Endothelial cell of umbilical vein (primary cell): Measurements from ENCODE around the gene HPF1. TPM values are rescaled to one million over a fixed set of nuclear protein-coding genes. Genes with fewer than 3 reads are reported as not detected.

Experiments
- BruUV-seq: library from RNA; stranded (reverse); fragments of 400-500 nt; replicated peaks from 2 replicates; lab custom pipeline; 2021; lab: Mats Ljungman, UMichigan
- CTCF ChIA-PET: fragments of 300-600, 350-600 bp; sonication (Branson Sonifier 250); formaldehyde crosslinking; loops from one replicate; lab custom pipeline; 2021; ENCODE audit warnings: antibody characterized with exemption, inconsistent platforms; lab: Charles Lee
- POLR2A ChIA-PET: fragments of 300-600, 350-600 bp; sonication (Branson Sonifier 250); formaldehyde crosslinking; loops from one replicate; lab custom pipeline; 2021; ENCODE audit warnings: antibody characterized with exemption, inconsistent platforms; lab: Charles Lee
- DNase-seq: peaks from one replicate; pipeline ENCODE4 v3.0.0-alpha.2; 2011; ENCODE audit warnings: low read depth, low spot score
- FAIRE-seq: peaks from 2 replicates; lab custom pipeline; 2011; peaks lifted over from hg19 to GRCh38; lab: Jason Lieb, UNC
- H2AFZ ChIP-seq: 2 replicates; pipeline ENCODE4 v1.6.0; 2012; ENCODE audit warnings: low read depth, low read length, control low read depth, inconsistent platforms
- H3K27ac ChIP-seq: 2 replicates; pipeline ENCODE4 v1.5.1; 2011; ENCODE audit warnings: low read depth, mild to moderate bottlenecking, control low read depth, low read length, moderate library complexity; ENCODE audit not compliant: insufficient read depth
- H3K27me3 ChIP-seq, 2 experiments: 2 replicates each; pipeline versions ENCODE4 v1.6.0 to v1.6.1; 2011; ENCODE audit warnings: low read length in 2 of 2, mixed read lengths in 1 of 2; ENCODE audit not compliant: control insufficient read depth in 2 of 2, insufficient read depth in 2 of 2
- H3K36me3 ChIP-seq, 2 experiments: 2 replicates in 1 of 2; 3 replicates in 1 of 2; pipeline ENCODE4 v1.5.1; 2011; ENCODE audit warnings: low read length in 2 of 2, mild to moderate bottlenecking in 1 of 2, moderate library complexity in 1 of 2; ENCODE audit not compliant: control insufficient read depth in 2 of 2, insufficient read depth in 2 of 2; ENCODE audit errors: extremely low read depth in 1 of 2
- H3K4me1 ChIP-seq: 3 replicates; pipeline ENCODE4 v1.5.1; 2011; ENCODE audit warnings: mild to moderate bottlenecking, low read length; ENCODE audit not compliant: control insufficient read depth, insufficient read depth; ENCODE audit errors: extremely low read depth
- H3K4me2 ChIP-seq: 2 replicates; pipeline ENCODE4 v1.6.1; 2011; ENCODE audit warnings: low read length, control low read depth, mixed read lengths; ENCODE audit not compliant: insufficient read depth
- H3K4me3 ChIP-seq, 3 experiments: fragments of 200-600 bp in 1 of 3; sonication (generic), shearing (Covaris generic) in 1 of 3; replicated peaks in 1 of 3; 2 replicates each; pipeline ENCODE4 v1.5.1; 2011 to 2016; ENCODE audit warnings: control low read depth in 3 of 3, low read length in 3 of 3, mild to moderate bottlenecking in 2 of 3, inconsistent platforms in 1 of 3, low read depth in 1 of 3, moderate library complexity in 1 of 3; ENCODE audit not compliant: insufficient read depth in 1 of 3
- H3K79me2 ChIP-seq: 2 replicates; pipeline ENCODE4 v1.6.0; 2012; ENCODE audit warnings: low read length, inconsistent platforms; ENCODE audit not compliant: control insufficient read depth, insufficient read depth
- H3K9ac ChIP-seq: replicated peaks from 2 replicates; pipeline ENCODE3; 2011; ENCODE audit warnings: low read length, control low read depth; ENCODE audit not compliant: insufficient read depth; ENCODE audit errors: extremely low read depth
- H3K9me1 ChIP-seq: replicated peaks from 3 replicates; pipeline ENCODE4 v1.6.0; 2011; ENCODE audit warnings: mild to moderate bottlenecking, low read length; ENCODE audit not compliant: control insufficient read depth, insufficient read depth; ENCODE audit errors: extremely low read depth
- H3K9me3 ChIP-seq: replicated peaks from 2 replicates; pipeline ENCODE4 v1.5.1; 2012; ENCODE audit warnings: low read length, inconsistent platforms; ENCODE audit not compliant: control insufficient read depth, insufficient read depth
- H4K20me1 ChIP-seq: replicated peaks from 2 replicates; pipeline ENCODE3; 2011; ENCODE audit warnings: mild to moderate bottlenecking, low read length; ENCODE audit not compliant: control insufficient read depth, insufficient read depth; ENCODE audit errors: extremely low read depth
- EZH2 ChIP-seq: IDR thresholded peaks from 2 replicates; pipeline ENCODE4 v1.6.1; 2012; ENCODE audit warnings: borderline replicate concordance, low read depth, mild to moderate bottlenecking, moderate library complexity, low read length, inconsistent platforms; ENCODE audit not compliant: severe bottlenecking
- FOS ChIP-seq: IDR thresholded peaks from 2 replicates; pipeline ENCODE4 v1.6.1; 2011; ENCODE audit warnings: mild to moderate bottlenecking, low read length, moderate library complexity, borderline replicate concordance; ENCODE audit not compliant: insufficient read depth
- GATA2 ChIP-seq: IDR thresholded peaks from 2 replicates; pipeline ENCODE4 v1.7.0; 2011; ENCODE audit warnings: low read depth, mild to moderate bottlenecking, moderate library complexity, mixed read lengths, low read length; ENCODE audit not compliant: insufficient read length, insufficient read depth
- JUN ChIP-seq: IDR thresholded peaks from 2 replicates; pipeline ENCODE4 v1.6.1; 2011; ENCODE audit warnings: borderline replicate concordance, low read depth; ENCODE audit not compliant: insufficient read length, insufficient read depth
- MYC ChIP-seq: IDR thresholded peaks from one replicate; pipeline ENCODE4 v1.6.1; 2011; ENCODE audit warnings: mild to moderate bottlenecking, low read depth, low read length
- POLR2A ChIP-seq: IDR thresholded peaks from 2 replicates; pipeline ENCODE4 v1.6.1; 2012; ENCODE audit warnings: low read depth, mild to moderate bottlenecking, control low read depth, low read length
- POLR2AphosphoS5 ChIP-seq: IDR thresholded peaks from 2 replicates; pipeline ENCODE4 v1.6.1; 2012; ENCODE audit warnings: low read depth, mild to moderate bottlenecking, control low read depth, low read length, moderate library complexity; ENCODE audit not compliant: insufficient read depth
- dilution Hi-C: fragments of 300-500 bp; cut with MboI; formaldehyde crosslinking; loops from one replicate; pipeline ENCODE4 v1.15.0; 2019; ENCODE audit warnings: low sequenced_read_pairs; ENCODE audit not compliant: extremely low pct_ligation_motif_present
- intact Hi-C: fragments of 100-400 bp; cut with micrococcal nuclease; formaldehyde crosslinking; loops from one replicate; pipeline ENCODE4 v1.10.0; 2022
- polyA plus RNA-seq, 4 experiments: library from polyadenylated mRNA; depleted of rRNA in 3 of 4; stranded (reverse) in 3 of 4; unstranded in 1 of 4; fragments of >200 nt; gene quantifications; 2 replicates each; pipeline versions ENCODE4 v1.2.1 to v1.2.3, GENCODE V29; 2011 to 2012; ENCODE audit warnings: missing spikeins in 1 of 4
- total RNA-seq: library from RNA; stranded (reverse); gene quantifications from 2 replicates; pipeline ENCODE4 v1.2.3, GENCODE V29; 2021
- TF ChIP-seq, protein P1 (sequence below): IDR thresholded peaks from 2 replicates; pipeline ENCODE4 v1.6.1; 2011; ENCODE audit not compliant: insufficient read depth, insufficient read length
- TF ChIP-seq, protein P2 (sequence below), 2 donors: IDR thresholded peaks; 1 replicate in 1 of 2; 2 replicates in 1 of 2; pipeline ENCODE4 v1.5.1; 2011; ENCODE audit warnings: low read length in 2 of 2, mild to moderate bottlenecking in 2 of 2, moderate library complexity in 2 of 2, control low read depth in 1 of 2, inconsistent platforms in 1 of 2, low read depth in 1 of 2; ENCODE audit not compliant: insufficient read depth in 1 of 2; ENCODE audit errors: extremely low read depth in 1 of 2

HPF1 gene
- total and polyA plus RNA-seq, 2 donors (not counting 3 experiments of a cell fraction or from before 2014, with no cell fraction given): 16.1 to 30.3 TPM

DNA sequence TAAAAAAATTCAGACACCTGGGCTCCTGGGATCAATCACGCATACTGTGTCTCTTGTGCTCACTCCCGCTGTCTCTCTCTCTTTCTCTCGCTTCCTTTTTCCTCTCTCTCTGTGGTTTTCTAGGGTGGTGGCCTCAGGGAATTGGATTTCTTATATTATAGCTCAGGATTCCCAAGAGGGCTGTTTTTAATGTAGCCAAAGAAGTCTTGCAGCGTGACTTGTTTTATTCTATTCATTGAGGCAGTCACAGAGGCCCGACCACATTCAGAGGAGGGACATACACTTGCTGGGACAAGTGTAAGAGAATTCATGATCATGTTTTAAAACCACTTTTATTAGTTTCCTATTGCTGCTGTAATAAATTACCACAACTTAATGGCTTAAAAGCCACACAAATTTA lies 59.4 kb downstream of the HPF1 start:
- Histone ChIP-seq H3K4me1 (no peaks in the 10 kb centered on the region), H3K4me2 (no peak overlapping the region), H3K4me3 (no peak overlapping the region), H4K20me1 (no peaks in the 10 kb centered on the region), H3K79me2 (no peaks in the 10 kb centered on the region), H3K9me1 (no peaks in the 10 kb centered on the region), H3K27ac (no peak overlapping the region), H3K9ac (no peak overlapping the region), H3K9me3 (no peaks in the 10 kb centered on the region), H3K36me3 (peaks cover 6 to 10% of the 10 kb centered on the region in 2 experiments), H3K27me3 (no peaks in the 10 kb centered on the region), H2AFZ (no peak overlapping the region)
- TF ChIP-seq, protein P1, sequence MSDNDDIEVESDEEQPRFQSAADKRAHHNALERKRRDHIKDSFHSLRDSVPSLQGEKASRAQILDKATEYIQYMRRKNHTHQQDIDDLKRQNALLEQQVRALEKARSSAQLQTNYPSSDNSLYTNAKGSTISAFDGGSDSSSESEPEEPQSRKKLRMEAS: no peak
- TF ChIP-seq POLR2A (no peak), FOS (no peak), JUN (no peak), MYC (no peak), POLR2AphosphoS5 (no peak), GATA2 (no peak), EZH2 (no peak)
- TF ChIP-seq, protein P2, sequence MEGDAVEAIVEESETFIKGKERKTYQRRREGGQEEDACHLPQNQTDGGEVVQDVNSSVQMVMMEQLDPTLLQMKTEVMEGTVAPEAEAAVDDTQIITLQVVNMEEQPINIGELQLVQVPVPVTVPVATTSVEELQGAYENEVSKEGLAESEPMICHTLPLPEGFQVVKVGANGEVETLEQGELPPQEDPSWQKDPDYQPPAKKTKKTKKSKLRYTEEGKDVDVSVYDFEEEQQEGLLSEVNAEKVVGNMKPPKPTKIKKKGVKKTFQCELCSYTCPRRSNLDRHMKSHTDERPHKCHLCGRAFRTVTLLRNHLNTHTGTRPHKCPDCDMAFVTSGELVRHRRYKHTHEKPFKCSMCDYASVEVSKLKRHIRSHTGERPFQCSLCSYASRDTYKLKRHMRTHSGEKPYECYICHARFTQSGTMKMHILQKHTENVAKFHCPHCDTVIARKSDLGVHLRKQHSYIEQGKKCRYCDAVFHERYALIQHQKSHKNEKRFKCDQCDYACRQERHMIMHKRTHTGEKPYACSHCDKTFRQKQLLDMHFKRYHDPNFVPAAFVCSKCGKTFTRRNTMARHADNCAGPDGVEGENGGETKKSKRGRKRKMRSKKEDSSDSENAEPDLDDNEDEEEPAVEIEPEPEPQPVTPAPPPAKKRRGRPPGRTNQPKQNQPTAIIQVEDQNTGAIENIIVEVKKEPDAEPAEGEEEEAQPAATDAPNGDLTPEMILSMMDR (IDR thresholded peaks at IDR 0.05; ENCODE audit: extremely low read depth in 1 of 2, insufficient read depth in 1 of 2, low read depth in 1 of 2, low read length in 2 of 2): no peak
- dilution Hi-C loops (no loop called here), intact Hi-C loops (no loop called here)
- no peak for FAIRE-seq
- POLR2A ChIA-PET: no interaction called here
- BruUV-seq: no TSS peak
- DNase-seq: no peak
- CTCF ChIA-PET: interaction anchor here (0.9 to 1.9 kb wide), 3 partner anchors 18 to 85 kb away, joined by 3 to 5 read pairs (median 5); no protein-coding TSS in a partner anchor
